DOHH2 (cell line): Measurements from ENCODE around the gene SCRN2.

ENCODE experiments used
- H3F3A ChIP-seq: fragments of 200-600 bp; sonication (generic), shearing (Covaris generic); 2 replicates; pipeline ENCODE4 v1.6.0; 2016; ENCODE audit warnings: antibody characterized with exemption, mild to moderate bottlenecking; ENCODE audit not compliant: control insufficient read depth, insufficient read depth
- H3K27ac ChIP-seq: fragments of 200-600 bp; sonication (generic); 2 replicates; pipeline ENCODE4 v1.5.1; 2014; ENCODE audit warnings: low read depth, mild to moderate bottlenecking, low read length, moderate library complexity
- H3K27me3 ChIP-seq: fragments of 200-600 bp; sonication (generic); 2 replicates; pipeline ENCODE4 v1.6.1; 2014; ENCODE audit warnings: mild to moderate bottlenecking, low read length, mixed read lengths; ENCODE audit not compliant: control insufficient read depth
- H3K36me3 ChIP-seq: fragments of 200-600 bp; sonication (generic); 2 replicates; pipeline ENCODE4 v1.6.1; 2014; ENCODE audit warnings: mild to moderate bottlenecking, low read length, moderate library complexity, mixed read lengths; ENCODE audit not compliant: control insufficient read depth
- H3K4me1 ChIP-seq: fragments of 200-600 bp; sonication (generic); 2 replicates; pipeline ENCODE4 v1.6.1; 2014; ENCODE audit warnings: mild to moderate bottlenecking, low read length, mixed read lengths; ENCODE audit not compliant: control insufficient read depth
- H3K4me2 ChIP-seq: fragments of 200-600 bp; sonication (generic); 2 replicates; pipeline ENCODE4 v1.6.0; 2014; ENCODE audit warnings: mild to moderate bottlenecking, low read length, moderate library complexity
- H3K4me3 ChIP-seq: fragments of 200-600 bp; sonication (generic); 2 replicates; pipeline ENCODE4 v1.5.1; 2014; ENCODE audit warnings: mild to moderate bottlenecking, low read length, mixed read lengths
- H3K79me2 ChIP-seq: fragments of 200-600 bp; sonication (generic); 2 replicates; pipeline ENCODE4 v1.6.1; 2014; ENCODE audit warnings: mild to moderate bottlenecking, low read length, mixed read lengths; ENCODE audit not compliant: control insufficient read depth
- H3K9me2 ChIP-seq: fragments of 200-600 bp; sonication (generic); replicated peaks from 2 replicates; pipeline ENCODE4 v1.6.1; 2014; ENCODE audit warnings: mild to moderate bottlenecking, low read length, mixed read lengths; ENCODE audit not compliant: control insufficient read depth
- H3K9me3 ChIP-seq: fragments of 200-600 bp; sonication (generic); 2 replicates; pipeline ENCODE4 v1.6.1; 2014; ENCODE audit warnings: antibody characterized with exemption, low read length, mixed read lengths; ENCODE audit not compliant: control insufficient read depth, insufficient read depth
- H4K20me1 ChIP-seq: fragments of 200-600 bp; sonication (generic); 2 replicates; pipeline ENCODE4 v1.6.0; 2014; ENCODE audit warnings: low read depth, mild to moderate bottlenecking, antibody characterized with exemption, low read length, moderate library complexity; ENCODE audit not compliant: control insufficient read depth, insufficient read depth
- EZH2phosphoT487 ChIP-seq: fragments of 200-600 bp; sonication (generic); IDR thresholded peaks from 2 replicates; pipeline ENCODE4 v1.6.1; 2017; ENCODE audit warnings: borderline replicate concordance, mild to moderate bottlenecking, antibody characterized with exemption, low read length, moderate library complexity, mixed read lengths
- TF ChIP-seq, protein P1 (sequence below): fragments of 200-600 bp; sonication (generic); IDR thresholded peaks from one replicate; pipeline ENCODE4 v1.5.1; 2014; ENCODE audit warnings: antibody characterized with exemption, mild to moderate bottlenecking, low read depth, low read length; ENCODE audit not compliant: poor library complexity, severe bottlenecking

Gene SCRN2

DNA sequence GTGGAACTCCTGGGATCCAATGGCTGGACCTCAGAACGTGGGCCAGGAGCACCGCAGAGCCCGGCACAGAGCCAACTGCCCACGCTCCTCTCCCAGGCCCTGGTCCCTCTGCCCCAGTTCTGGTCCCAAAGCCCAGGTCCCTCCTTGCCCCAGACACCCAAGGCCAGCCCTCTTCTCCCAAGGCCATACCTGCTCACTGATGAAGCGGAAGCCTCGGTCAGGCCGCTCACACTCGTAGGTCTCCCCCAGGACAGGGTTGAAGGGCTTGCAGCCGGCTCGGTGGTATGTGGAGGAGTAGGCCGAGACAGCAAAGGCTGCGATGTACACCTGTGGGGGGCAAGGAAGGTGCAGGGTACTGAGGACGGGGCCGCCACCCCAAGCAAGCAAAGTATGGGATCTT lies 28.0 kb downstream of the SCRN2 start:
- Histone ChIP-seq H3K27ac (no peak overlapping the region), H3F3A (no peaks in the 10 kb centered on the region), H3K9me3 (no peaks in the 10 kb centered on the region), H3K36me3 (peaks cover 19% of the 10 kb centered on the region; the same call in 1 of the 2 replicates), H3K4me1 (no peaks in the 10 kb centered on the region), H4K20me1 (no peaks in the 10 kb centered on the region), H3K4me3 (no peak overlapping the region), H3K9me2 (no peaks in the 10 kb centered on the region), H3K79me2 (no peaks in the 10 kb centered on the region), H3K27me3 (no peaks in the 10 kb centered on the region), H3K4me2 (no peak overlapping the region)
- TF ChIP-seq EZH2phosphoT487, result no peak
- TF ChIP-seq, protein P1, sequence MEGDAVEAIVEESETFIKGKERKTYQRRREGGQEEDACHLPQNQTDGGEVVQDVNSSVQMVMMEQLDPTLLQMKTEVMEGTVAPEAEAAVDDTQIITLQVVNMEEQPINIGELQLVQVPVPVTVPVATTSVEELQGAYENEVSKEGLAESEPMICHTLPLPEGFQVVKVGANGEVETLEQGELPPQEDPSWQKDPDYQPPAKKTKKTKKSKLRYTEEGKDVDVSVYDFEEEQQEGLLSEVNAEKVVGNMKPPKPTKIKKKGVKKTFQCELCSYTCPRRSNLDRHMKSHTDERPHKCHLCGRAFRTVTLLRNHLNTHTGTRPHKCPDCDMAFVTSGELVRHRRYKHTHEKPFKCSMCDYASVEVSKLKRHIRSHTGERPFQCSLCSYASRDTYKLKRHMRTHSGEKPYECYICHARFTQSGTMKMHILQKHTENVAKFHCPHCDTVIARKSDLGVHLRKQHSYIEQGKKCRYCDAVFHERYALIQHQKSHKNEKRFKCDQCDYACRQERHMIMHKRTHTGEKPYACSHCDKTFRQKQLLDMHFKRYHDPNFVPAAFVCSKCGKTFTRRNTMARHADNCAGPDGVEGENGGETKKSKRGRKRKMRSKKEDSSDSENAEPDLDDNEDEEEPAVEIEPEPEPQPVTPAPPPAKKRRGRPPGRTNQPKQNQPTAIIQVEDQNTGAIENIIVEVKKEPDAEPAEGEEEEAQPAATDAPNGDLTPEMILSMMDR, result no peak

DNA sequence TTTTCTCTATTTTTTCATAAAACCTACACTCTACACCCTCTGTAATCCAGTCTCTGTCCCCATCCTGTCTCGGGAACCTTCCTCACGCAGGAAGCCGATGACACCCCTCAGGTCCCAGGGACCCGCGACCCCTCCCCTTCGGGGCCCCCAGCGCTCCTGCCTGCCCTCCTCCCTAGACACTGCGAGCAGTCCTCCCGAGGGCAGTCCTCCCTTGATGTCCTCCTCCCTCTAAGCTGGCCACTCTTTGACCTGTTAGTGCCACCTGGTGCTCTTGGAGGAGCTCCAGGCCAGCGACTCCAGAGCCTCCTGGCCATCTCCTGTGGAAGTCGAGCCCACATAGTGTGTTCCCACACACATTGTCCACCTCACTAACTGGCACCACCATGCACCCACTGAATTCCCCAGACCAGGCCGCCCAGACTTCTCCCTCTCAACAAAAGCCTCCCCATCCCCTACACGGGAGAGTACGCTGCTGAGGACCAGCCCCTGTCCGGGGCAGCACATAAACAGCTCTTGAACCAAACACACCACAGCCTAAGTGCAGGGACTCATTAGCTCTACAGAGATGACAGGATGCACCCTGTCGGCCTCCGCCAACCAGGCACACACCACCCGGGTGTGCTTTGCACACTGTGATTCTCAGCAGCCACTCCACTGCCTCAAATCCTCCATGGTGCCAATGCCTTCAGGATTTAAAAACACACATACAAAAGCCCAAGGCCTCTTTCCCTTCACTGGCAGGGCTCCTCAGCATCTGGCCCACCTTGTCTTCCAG lies 28.7 kb downstream of the SCRN2 start:
- Histone ChIP-seq H3K79me2 (no peaks in the 10 kb centered on the region), H3K9me3 (no peaks in the 10 kb centered on the region), H3K4me3 (no peak overlapping the region)

DNA sequence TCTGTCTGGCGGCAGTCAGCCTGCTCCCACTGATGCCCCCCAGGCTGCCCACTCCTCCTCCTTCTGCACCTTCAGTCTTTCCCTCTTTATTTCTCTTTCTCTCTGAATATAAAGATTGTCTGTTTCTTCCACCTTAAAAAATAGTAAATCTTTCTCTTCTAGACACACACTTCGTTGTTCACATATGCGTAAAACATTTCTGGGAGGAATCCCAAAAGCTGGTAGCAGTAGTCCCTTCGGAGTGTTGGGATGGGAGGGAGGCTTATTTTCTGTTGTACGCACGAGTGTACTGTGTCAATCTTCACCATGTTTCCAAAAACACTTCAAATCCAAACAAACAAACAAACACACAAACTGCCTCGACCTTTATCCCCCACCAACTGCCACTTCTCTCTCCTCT lies 29.4 kb downstream of the SCRN2 start:
- Histone ChIP-seq H3K9me3 (no peaks in the 10 kb centered on the region), H3K4me3 (no peak overlapping the region), H3F3A (no peaks in the 10 kb centered on the region), H3K27ac (no peak overlapping the region), H3K27me3 (no peaks in the 10 kb centered on the region), H3K79me2 (no peaks in the 10 kb centered on the region), H3K4me2 (no peak overlapping the region), H3K36me3 (peaks cover 19% of the 10 kb centered on the region; the same call in 1 of the 2 replicates), H4K20me1 (no peaks in the 10 kb centered on the region), H3K4me1 (no peaks in the 10 kb centered on the region), H3K9me2 (no peaks in the 10 kb centered on the region)
- TF ChIP-seq EZH2phosphoT487, result no peak
- TF ChIP-seq, protein P1, result no peak

More for the DNA sequence above, 28.7 kb downstream of the SCRN2 start:
- no peak overlapping the region for H3K27ac ChIP-seq
- H3K4me2 ChIP-seq, result no peak overlapping the region
- no peaks in the 10 kb centered on the region for H3F3A ChIP-seq
- no peaks in the 10 kb centered on the region for H3K9me2 ChIP-seq
- peaks cover 19% of the 10 kb centered on the region; the same call in 1 of the 2 replicates for H3K36me3 ChIP-seq
- no peaks in the 10 kb centered on the region for H3K4me1 ChIP-seq
- H3K27me3 ChIP-seq, result no peaks in the 10 kb centered on the region
- H4K20me1 ChIP-seq, result no peaks in the 10 kb centered on the region
- TF ChIP-seq EZH2phosphoT487, result no peak
- TF ChIP-seq, protein P1, result no peak
